ENCODE data around the gene TUBD1.
A peak's percentile ranks its signal among the peaks of the same experiment; 100 is the strongest.
"Not testable (repeated sequence)": the region's sequence is repeated elsewhere in the genome, so short reads cannot be mapped to it uniquely, and the experiment has no call there.

TUBD1 gene

GRCh38 chr17:59874376-59874775, 18.4 kb downstream of the TUBD1 start:
- DNase-seq, result peak; percentile 3

- DNase-seq, result not testable (repeated sequence)
Observed at GRCh38 chr17:59873414-59873813, 19.3 kb downstream of the TUBD1 start.

GRCh38 chr17:59872351-59872750, 20.4 kb downstream of the TUBD1 start:
- DNase-seq, result no peak

GRCh38 chr17:59870482-59870881, 22.3 kb downstream of the TUBD1 start:
- no peak for DNase-seq

- no peak for DNase-seq
Observed at GRCh38 chr17:59869941-59870218, 22.9 kb downstream of the TUBD1 start.

GRCh38 chr17:59863616-59864015, 29.1 kb downstream of the TUBD1 start:
- DNase-seq, result no peak

GRCh38 chr17:59859444-59860025, 33.2 kb downstream of the TUBD1 start:
- DNase-seq, result peak; percentile 76

GRCh38 chr17:59858932-59859331, 33.8 kb downstream of the TUBD1 start:
- no peak for DNase-seq

GRCh38 chr17:59858167-59858816, 34.5 kb downstream of the TUBD1 start:
- DNase-seq, result peak; percentile 47

GRCh38 chr17:59856859-59857794, 35.6 kb downstream of the TUBD1 start:
- no peak for DNase-seq

- DNase-seq, result not testable (repeated sequence)
Observed at GRCh38 chr17:59853919-59854729, 38.6 kb downstream of the TUBD1 start.

- DNase-seq, result peak; percentile 92
Observed at GRCh38 chr17:59853168-59853918, 39.4 kb downstream of the TUBD1 start.

GRCh38 chr17:59852847-59853167, 39.9 kb downstream of the TUBD1 start:
- DNase-seq, result not testable (repeated sequence)

- peak; percentile 94 for DNase-seq
Observed at GRCh38 chr17:59851439-59852375, 41.0 kb downstream of the TUBD1 start.

GRCh38 chr17:59850311-59850710, 42.4 kb downstream of the TUBD1 start:
- not testable (repeated sequence) for DNase-seq

GRCh38 chr17:59848778-59849177, 44.0 kb downstream of the TUBD1 start:
- DNase-seq, result peak; percentile 67

GRCh38 chr17:59848385-59848668, 44.4 kb downstream of the TUBD1 start:
- no peak for DNase-seq

- peak; percentile 73 for DNase-seq
Observed at GRCh38 chr17:59846394-59847165, 46.2 kb downstream of the TUBD1 start.

- DNase-seq, result peak; percentile 78
Observed at GRCh38 chr17:59845595-59846393, 46.9 kb downstream of the TUBD1 start.
